Omental fat pad (tissue), 4 donors: Measurements from ENCODE around the gene OR6V1. TPM values are rescaled to one million over a fixed set of nuclear protein-coding genes. Genes with fewer than 3 reads are reported as not detected.

Experiments used
- ATAC-seq: fragments of 150-250 bp; one replicate; pipeline ENCODE4 v1.9.1; 2016; ENCODE audit warnings: mild to moderate bottlenecking, moderate library complexity; ENCODE audit not compliant: low FRiP score
- DNase-seq: peaks from one replicate; pipeline ENCODE4 v3.0.0-alpha.2; 2019; ENCODE audit warnings: low spot score
- total RNA-seq, 4 donors: library from RNA; depleted of rRNA; stranded (reverse); fragments of >200 nt; gene quantifications; one replicate each; pipeline ENCODE4 v1.1.0, GENCODE V29; 2016
- TF ChIP-seq, protein P1 (sequence below), 3 donors: fragments of 450-650 bp; IDR thresholded peaks; one replicate each; pipeline ENCODE4 v1.5.1; 2016 to 2017; ENCODE audit warnings: antibody characterized with exemption in 3 of 3, mild to moderate bottlenecking in 3 of 3, moderate library complexity in 2 of 3

The OR6V1 gene
- total RNA-seq, 4 donors from 2014 or later = not detected

DNA sequence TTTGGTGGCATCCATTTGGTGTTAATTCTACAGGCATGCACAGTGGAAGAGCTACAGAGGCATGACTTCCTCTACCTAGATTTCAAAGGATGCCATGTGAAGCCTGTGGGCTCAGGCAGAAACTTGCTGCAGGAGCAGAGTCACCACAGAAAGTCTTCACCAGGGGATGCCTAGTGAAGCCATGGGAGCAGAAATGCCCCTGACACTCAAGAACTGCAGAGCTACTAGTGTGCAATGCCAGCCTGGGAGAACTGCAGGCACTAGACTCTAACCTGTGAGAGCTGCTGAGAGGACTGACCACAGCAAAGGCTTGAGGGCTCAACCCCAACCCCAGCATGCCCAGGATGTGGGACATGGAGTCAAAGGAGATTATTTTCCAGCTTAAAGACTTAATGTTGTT is 29.1 kb upstream of the OR6V1 start:
- ATAC-seq (no peak), DNase-seq (no peak)
- TF ChIP-seq, protein P1, sequence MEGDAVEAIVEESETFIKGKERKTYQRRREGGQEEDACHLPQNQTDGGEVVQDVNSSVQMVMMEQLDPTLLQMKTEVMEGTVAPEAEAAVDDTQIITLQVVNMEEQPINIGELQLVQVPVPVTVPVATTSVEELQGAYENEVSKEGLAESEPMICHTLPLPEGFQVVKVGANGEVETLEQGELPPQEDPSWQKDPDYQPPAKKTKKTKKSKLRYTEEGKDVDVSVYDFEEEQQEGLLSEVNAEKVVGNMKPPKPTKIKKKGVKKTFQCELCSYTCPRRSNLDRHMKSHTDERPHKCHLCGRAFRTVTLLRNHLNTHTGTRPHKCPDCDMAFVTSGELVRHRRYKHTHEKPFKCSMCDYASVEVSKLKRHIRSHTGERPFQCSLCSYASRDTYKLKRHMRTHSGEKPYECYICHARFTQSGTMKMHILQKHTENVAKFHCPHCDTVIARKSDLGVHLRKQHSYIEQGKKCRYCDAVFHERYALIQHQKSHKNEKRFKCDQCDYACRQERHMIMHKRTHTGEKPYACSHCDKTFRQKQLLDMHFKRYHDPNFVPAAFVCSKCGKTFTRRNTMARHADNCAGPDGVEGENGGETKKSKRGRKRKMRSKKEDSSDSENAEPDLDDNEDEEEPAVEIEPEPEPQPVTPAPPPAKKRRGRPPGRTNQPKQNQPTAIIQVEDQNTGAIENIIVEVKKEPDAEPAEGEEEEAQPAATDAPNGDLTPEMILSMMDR (IDR thresholded peaks at IDR 0.05) = no peak

DNA sequence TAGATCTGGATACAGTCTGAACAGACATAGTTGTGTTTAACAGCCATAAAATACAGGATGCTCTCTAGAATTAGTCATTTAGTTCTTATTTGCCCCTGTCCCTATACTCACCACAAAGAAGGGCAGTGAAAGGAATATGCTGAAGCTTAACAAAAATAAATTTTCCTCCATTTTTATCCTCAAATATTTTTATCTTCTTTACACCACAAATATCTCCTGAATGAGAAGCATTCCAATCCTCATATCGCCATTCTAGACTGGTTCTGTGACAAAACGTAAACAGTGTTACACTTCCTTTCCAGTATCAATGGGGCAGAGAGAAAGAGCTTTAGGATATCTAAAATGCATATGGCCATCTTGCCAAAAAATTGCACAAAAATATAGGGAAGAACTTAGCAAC is 26.8 kb upstream of the OR6V1 start:
- ATAC-seq = no peak
- no peak for DNase-seq
- TF ChIP-seq, protein P1 (IDR thresholded peaks at IDR 0.05) = no peak

DNA sequence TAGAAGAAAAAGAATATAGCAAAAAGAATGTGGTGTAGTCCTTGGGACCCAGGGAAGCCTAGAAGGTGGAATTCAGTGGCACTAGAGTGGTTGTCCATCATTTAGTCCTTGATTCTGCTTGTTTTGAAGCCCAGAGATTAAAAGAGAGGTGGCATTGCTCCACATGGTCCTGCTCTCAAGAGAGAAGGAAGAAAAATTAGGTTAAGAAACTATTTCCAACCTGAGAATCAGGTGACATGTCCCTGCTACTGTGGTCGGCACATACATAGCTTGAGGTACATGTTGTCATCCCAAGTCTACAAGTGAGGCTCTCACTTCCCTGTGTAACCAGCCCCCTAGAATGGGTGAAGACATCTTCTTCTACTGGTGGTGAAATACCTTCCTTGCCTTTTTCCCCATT is 25.1 kb upstream of the OR6V1 start, which contains the start of gene OR9A2:
TSS of gene OR9A2 (minus strand) at position 101 of the 400 bp plus-strand sequence. CDS start at position 101, 0 bp downstream.
- DNase-seq = no peak
- no peak for ATAC-seq
- TF ChIP-seq, protein P1 (IDR thresholded peaks at IDR 0.05) = no peak

DNA sequence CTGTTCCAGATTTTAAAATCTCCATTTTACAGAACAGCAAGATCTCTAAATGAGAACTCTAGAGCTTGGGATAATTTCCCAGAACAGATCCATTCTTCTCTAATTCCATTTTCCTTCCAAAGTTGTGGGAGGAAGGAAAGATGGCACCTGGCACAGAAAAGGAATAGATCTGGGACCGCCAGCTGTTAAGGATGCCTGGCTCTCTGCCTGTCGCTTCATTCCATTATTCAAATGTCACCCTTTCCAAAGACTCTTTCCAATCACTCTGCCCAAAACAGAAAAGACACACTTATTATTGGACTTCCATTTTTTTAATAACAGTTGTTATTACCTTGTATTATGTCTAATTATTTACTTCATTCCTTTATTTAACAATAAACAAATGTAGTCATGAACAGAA is 24.5 kb upstream of the OR6V1 start:
- no peak for DNase-seq
- TF ChIP-seq, protein P1 (IDR thresholded peaks at IDR 0.05) = no peak
- ATAC-seq = no peak

DNA sequence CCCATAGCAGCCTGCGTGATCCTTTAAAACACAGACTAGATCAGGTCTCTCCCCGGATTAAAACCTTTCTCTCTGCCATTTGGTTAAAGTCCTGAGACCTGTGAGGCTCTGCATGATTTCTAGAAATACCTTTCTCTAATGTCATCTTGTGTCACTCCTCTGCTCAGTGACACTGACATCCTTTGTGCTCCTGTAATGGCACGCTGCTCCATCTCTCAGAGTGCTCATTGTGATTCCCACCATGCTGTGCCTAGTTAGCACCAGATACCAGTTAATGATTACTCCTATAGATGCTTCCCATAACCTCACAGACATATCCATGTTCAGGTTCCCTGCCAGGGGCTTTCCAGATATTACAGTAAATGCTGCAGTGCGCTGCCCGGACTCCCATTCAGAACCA is 13.5 kb upstream of the OR6V1 start:
- no peak for ATAC-seq

DNA sequence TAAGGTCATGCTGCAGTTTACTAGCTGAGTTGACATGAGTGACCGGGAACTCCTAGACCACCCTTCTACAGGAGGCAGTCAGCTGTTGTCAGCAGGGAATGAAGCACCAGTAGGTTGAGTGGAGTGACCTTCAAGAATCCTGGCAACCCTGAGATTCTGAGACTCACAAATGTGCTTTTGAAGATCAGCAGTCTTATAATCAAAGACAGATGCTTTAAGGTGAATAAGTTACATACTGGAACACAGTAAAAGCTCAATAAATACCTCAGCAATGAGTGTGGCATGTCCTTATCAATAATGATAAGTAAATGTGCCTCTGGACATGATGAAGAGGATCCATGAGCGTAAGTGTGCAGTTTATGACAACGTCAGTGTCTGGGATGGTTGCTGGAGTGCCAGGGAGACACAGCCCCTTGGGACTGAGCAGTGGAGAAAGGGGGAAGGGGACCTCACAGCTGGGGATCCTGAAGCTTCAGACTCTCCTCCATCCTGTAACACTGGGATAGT is 11.9 kb upstream of the OR6V1 start:
- TF ChIP-seq, protein P1 (IDR thresholded peaks at IDR 0.05) = no peak
- DNase-seq (no peak), ATAC-seq (no peak)

More for the DNA sequence above, 13.5 kb upstream of the OR6V1 start:
- no peak for DNase-seq
- TF ChIP-seq, protein P1 (IDR thresholded peaks at IDR 0.05) = no peak

DNA sequence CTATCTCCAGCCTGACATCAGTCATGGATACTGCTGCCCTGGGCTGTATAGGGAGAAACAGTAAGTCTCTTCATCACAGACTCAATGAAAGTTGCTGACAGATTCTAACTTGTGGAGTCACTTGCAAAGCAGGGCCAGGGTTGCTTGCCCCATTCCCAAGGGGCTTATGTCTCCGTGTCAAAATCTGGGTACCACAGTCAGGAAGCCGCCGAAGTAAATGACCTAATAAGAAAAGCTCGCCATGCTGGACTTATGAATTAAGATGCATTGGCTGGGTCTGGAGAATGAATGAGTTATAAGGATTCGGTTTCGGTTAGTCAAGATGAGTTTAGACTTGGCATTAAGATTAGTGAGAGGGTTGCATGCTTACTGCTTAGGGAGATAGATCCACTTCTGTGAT is 10.8 kb upstream of the OR6V1 start:
- ATAC-seq (no peak), DNase-seq (no peak)
- TF ChIP-seq, protein P1 (IDR thresholded peaks at IDR 0.05) = no peak
